IMR-90 (cell line): ENCODE data around the gene C14orf180. TPM values are rescaled to one million over a fixed set of nuclear protein-coding genes. Genes with fewer than 3 reads are reported as not detected.

Experiments
- ATAC-seq: fragments of 200-7000 bp; cut with Tn5 transposase; 2 replicates; pipeline ENCODE4 v1.9.1; 2020; ENCODE audit warnings: low read depth, mild to moderate bottlenecking, moderate library complexity
- BruUV-seq: library from RNA; stranded (reverse); fragments of 400-500 nt; replicated peaks from 2 replicates; lab custom pipeline; 2021; lab: Mats Ljungman, UMichigan
- CTCF ChIA-PET: fragments of 300-600 bp; formaldehyde crosslinking; extraction: SDS; loops from one replicate; lab custom pipeline; 2021; ENCODE audit warnings: antibody characterized with exemption; lab: Yijun Ruan, JAX
- POLR2A ChIA-PET: fragments of 300-600 bp; sonication (Branson Sonifier 250); formaldehyde crosslinking; loops from one replicate; lab custom pipeline; 2022; ENCODE audit warnings: antibody characterized with exemption; ENCODE audit not compliant: unreplicated experiment; lab: Charles Lee
- DNase-seq: peaks from one replicate; pipeline ENCODE4 v3.0.0; 2013
- H2AFZ ChIP-seq: replicated peaks from 2 replicates; pipeline ENCODE3; 2013; ENCODE audit warnings: low read length, mild to moderate bottlenecking; ENCODE audit not compliant: poor library complexity
- H2AK5ac ChIP-seq: 2 replicates; pipeline ENCODE4 v1.6.1; 2013; ENCODE audit warnings: low read depth, low read length, inconsistent platforms
- H2AK9ac ChIP-seq: replicated peaks from 2 replicates; pipeline ENCODE3; 2013; ENCODE audit warnings: mild to moderate bottlenecking, low read depth, low read length, moderate library complexity; ENCODE audit not compliant: poor library complexity
- H2BK120ac ChIP-seq: 2 replicates; pipeline ENCODE4 v1.6.1; 2013; ENCODE audit warnings: low read depth, low read length, inconsistent platforms
- H2BK15ac ChIP-seq: 3 replicates; pipeline ENCODE4 v1.6.1; 2013; ENCODE audit warnings: low read depth, low read length, inconsistent platforms
- H2BK20ac ChIP-seq: 2 replicates; pipeline ENCODE4 v1.6.1; 2013; ENCODE audit warnings: low read depth, mild to moderate bottlenecking, inconsistent platforms, low read length, moderate library complexity
- H2BK5ac ChIP-seq: 2 replicates; pipeline ENCODE4 v1.6.1; 2013; ENCODE audit warnings: mild to moderate bottlenecking, low read depth, low read length, inconsistent platforms; ENCODE audit not compliant: poor library complexity, severe bottlenecking
- H3K14ac ChIP-seq: replicated peaks from 2 replicates; pipeline ENCODE4 v1.6.1; 2013; ENCODE audit warnings: low read depth, low read length, inconsistent platforms
- H3K18ac ChIP-seq: 2 replicates; pipeline ENCODE4 v1.6.1; 2013; ENCODE audit warnings: low read depth, low read length, control low read depth
- H3K23ac ChIP-seq: 2 replicates; pipeline ENCODE4 v1.6.1; 2013; ENCODE audit warnings: low read depth, low read length, inconsistent platforms
- H3K27ac ChIP-seq: 2 replicates; pipeline ENCODE4 v1.5.1; 2013; ENCODE audit warnings: mild to moderate bottlenecking, control low read depth, low read length; ENCODE audit not compliant: insufficient read depth
- H3K27me3 ChIP-seq: 2 replicates; pipeline ENCODE4 v1.6.1; 2013; ENCODE audit warnings: low read length; ENCODE audit not compliant: control insufficient read depth, insufficient read depth
- H3K36me3 ChIP-seq: 2 replicates; pipeline ENCODE4 v1.6.1; 2013; ENCODE audit warnings: low read length, mixed read lengths; ENCODE audit not compliant: control insufficient read depth, insufficient read depth
- H3K4ac ChIP-seq: 2 replicates; pipeline ENCODE4 v1.6.1; 2013; ENCODE audit warnings: low read depth, low read length, inconsistent platforms
- H3K4me1 ChIP-seq: 2 replicates; pipeline ENCODE4 v1.6.1; 2013; ENCODE audit warnings: low read length, mixed read lengths; ENCODE audit not compliant: control insufficient read depth, insufficient read depth
- H3K4me2 ChIP-seq: 2 replicates; pipeline ENCODE4 v1.6.1; 2013; ENCODE audit warnings: low read depth, mild to moderate bottlenecking, control low read depth, low read length, moderate library complexity
- H3K4me3 ChIP-seq: 2 replicates; pipeline ENCODE4 v1.5.1; 2013; ENCODE audit warnings: low read depth, mild to moderate bottlenecking, control low read depth, low read length, moderate library complexity; ENCODE audit not compliant: insufficient read depth
- H3K56ac ChIP-seq: 2 replicates; pipeline ENCODE4 v1.6.1; 2013; ENCODE audit warnings: low read length, inconsistent platforms; ENCODE audit not compliant: insufficient read depth; ENCODE audit errors: extremely low read depth
- H3K79me1 ChIP-seq, 2 experiments: 2 replicates each; pipeline ENCODE4 v1.6.1; 2013; ENCODE audit warnings: low read length in 2 of 2, inconsistent platforms in 1 of 2, low read depth in 1 of 2
- H3K9ac ChIP-seq: 2 replicates; pipeline ENCODE4 v1.6.1; 2013; ENCODE audit warnings: low read depth, low read length, control low read depth
- H3K9me1 ChIP-seq: 2 replicates; pipeline ENCODE4 v1.6.1; 2013; ENCODE audit warnings: low read length, inconsistent platforms; ENCODE audit not compliant: insufficient read depth
- H3K9me3 ChIP-seq: 2 replicates; pipeline ENCODE4 v1.6.1; 2013; ENCODE audit warnings: low read length; ENCODE audit not compliant: control insufficient read depth, insufficient read depth
- H4K20me1 ChIP-seq: 2 replicates; pipeline ENCODE4 v1.6.1; 2013; ENCODE audit warnings: low read length, inconsistent platforms; ENCODE audit not compliant: insufficient read depth
- H4K5ac ChIP-seq: 2 replicates; pipeline ENCODE4 v1.6.1; 2013; ENCODE audit warnings: mild to moderate bottlenecking, low read depth, low read length, control low read depth
- H4K8ac ChIP-seq, 2 experiments: 2 replicates each; pipeline ENCODE4 v1.6.1; 2013; ENCODE audit warnings: low read depth in 2 of 2, low read length in 2 of 2, control low read depth in 1 of 2, inconsistent platforms in 1 of 2
- H4K91ac ChIP-seq: 2 replicates; pipeline ENCODE4 v1.6.1; 2013; ENCODE audit warnings: low read depth, low read length, inconsistent platforms; ENCODE audit not compliant: insufficient read depth
- CHD1 ChIP-seq: IDR thresholded peaks from 2 replicates; pipeline ENCODE4 v1.6.1; 2012; ENCODE audit warnings: low read depth, low read length, improper control_type of control experiment
- CTCF ChIP-seq: conservative IDR thresholded peaks from 2 replicates; pipeline ENCODE4 v1.5.1; 2012; ENCODE audit warnings: mild to moderate bottlenecking, low read depth, low read length, improper control_type of control experiment
- ELK1 ChIP-seq: fragments of 150-350 bp; IDR thresholded peaks from 2 replicates; pipeline ENCODE4 v1.6.1; 2016; ENCODE audit warnings: low read depth, mild to moderate bottlenecking, low read length, moderate library complexity, borderline replicate concordance
- MAFK ChIP-seq: IDR thresholded peaks from 2 replicates; pipeline ENCODE4 v1.6.1; 2012; ENCODE audit warnings: low read depth, low read length, improper control_type of control experiment
- MAZ ChIP-seq: IDR thresholded peaks from 2 replicates; pipeline ENCODE4 v1.6.1; 2012; ENCODE audit warnings: low read depth, mild to moderate bottlenecking, low read length, improper control_type of control experiment, moderate library complexity, borderline replicate concordance
- MXI1 ChIP-seq: IDR thresholded peaks from 2 replicates; pipeline ENCODE4 v1.6.1; 2012; ENCODE audit warnings: low read depth, mild to moderate bottlenecking, low read length, moderate library complexity, borderline replicate concordance
- RAD21 ChIP-seq: IDR thresholded peaks from 2 replicates; pipeline ENCODE4 v1.6.1; 2012; ENCODE audit warnings: low read length, improper control_type of control experiment
- RFX5 ChIP-seq: IDR thresholded peaks from 2 replicates; pipeline ENCODE4 v1.8.0; 2012; ENCODE audit warnings: low read depth, mild to moderate bottlenecking, low read length, moderate library complexity
- WGBS, 2 experiments: methylation state at CpG; one replicate each; pipeline versions ENCODE4 v1.1.5 to v1.1.7; 2013; ENCODE audit warnings: missing lambda C conversion rate in 2 of 2; ENCODE audit not compliant: insufficient read length in 1 of 2; ENCODE audit errors: extremely low coverage in 2 of 2; 5-methylcytosine and 5-hydroxymethylcytosine counted together
- dilution Hi-C: fragments of 300-500 bp; cut with HindIII; formaldehyde crosslinking; loops from one replicate; pipeline ENCODE4 v1.14.3; 2018; ENCODE audit warnings: low sequenced_read_pairs; ENCODE audit not compliant: unreplicated experiment
- in situ Hi-C: fragments of 300-500 bp; cut with MboI; formaldehyde crosslinking; loops from 3 replicates; pipeline ENCODE4 v1.14.3; 2019; ENCODE audit warnings: low sequenced_read_pairs, inconsistent platforms, mixed read lengths
- intact Hi-C: fragments of 100-400 bp; cut with micrococcal nuclease; formaldehyde crosslinking; loops from 2 replicates; pipeline ENCODE4 v1.10.0; 2022
- polyA plus RNA-seq, 3 experiments: library from polyadenylated mRNA; depleted of rRNA; stranded (reverse); fragments of >200 nt; gene quantifications; 2 replicates each; pipeline ENCODE4 v1.2.3, GENCODE V29; 2012; ENCODE audit warnings: low replicate concordance in 1 of 3
- total RNA-seq: library from RNA; depleted of rRNA; stranded (reverse); fragments of >200 nt; gene quantifications from 2 replicates; pipeline ENCODE4 v1.2.3, GENCODE V29; 2012
- TF ChIP-seq, protein P1 (sequence below): fragments of 150-350 bp; IDR thresholded peaks from 2 replicates; pipeline ENCODE4 v1.6.1; 2017; ENCODE audit warnings: mild to moderate bottlenecking, antibody characterized with exemption, low read length, low read depth

The C14orf180 gene
- total and polyA plus RNA-seq, 2 of the 4 experiments (the other 2 are of a cell fraction): not detected

- no peak for TF ChIP-seq CHD1
Observed at GRCh38 chr14:104554608-104555429, 24.7 kb upstream of the C14orf180 start (continued).

DNA sequence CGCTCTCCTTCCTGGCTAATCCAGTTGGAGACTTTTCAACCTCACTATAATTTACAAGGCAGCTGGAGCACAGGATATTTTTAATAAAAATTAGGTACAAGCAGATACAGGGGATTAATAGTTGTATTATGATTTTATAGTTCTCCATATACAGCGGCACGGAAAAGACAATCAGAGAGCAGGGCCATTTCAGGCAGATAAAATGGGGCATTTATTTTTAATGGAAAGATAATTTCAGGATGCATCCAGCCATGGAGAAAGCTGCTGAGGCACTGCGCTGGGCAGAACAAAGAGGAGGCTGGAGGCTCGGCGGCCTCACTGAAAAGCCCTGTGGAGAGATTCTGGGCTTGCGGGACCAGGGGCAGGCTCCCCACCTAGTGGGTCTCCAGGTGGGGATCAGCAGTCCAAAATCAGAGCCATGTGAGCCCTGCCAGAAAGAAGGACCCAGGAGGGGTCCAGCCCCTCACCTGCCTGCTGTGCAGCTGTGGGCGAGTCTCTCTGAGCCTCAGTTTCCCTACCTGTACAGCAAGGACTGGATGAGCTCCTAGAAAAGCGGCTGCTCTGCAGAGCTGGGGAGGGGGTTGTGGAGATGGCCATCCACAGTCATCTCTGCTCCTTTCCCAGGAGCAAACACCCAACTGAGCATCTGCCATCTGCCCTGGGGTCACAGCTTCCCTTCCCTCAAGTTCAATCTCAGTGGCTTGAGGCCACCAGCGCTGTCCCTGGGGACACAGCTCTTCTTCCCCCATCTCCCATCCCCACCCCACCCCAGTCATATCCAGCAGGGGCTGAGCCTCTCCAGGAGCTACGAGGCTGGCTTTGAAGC lies 23.9 kb upstream of the C14orf180 start:
- Histone ChIP-seq H3K27me3 (peaks cover 6% of the 10 kb centered on the region; the same call in 1 of the 2 replicates), H4K5ac (no peak overlapping the region), H3K4me2 (no peak overlapping the region), H3K4me1 (no peaks in the 10 kb centered on the region), H2AFZ (no peak overlapping the region), H2AK5ac (no peak overlapping the region), H4K8ac (no peak overlapping the region), H2BK15ac (no peak overlapping the region), H4K20me1 (no peaks in the 10 kb centered on the region), H3K79me1 (no peaks in the 10 kb centered on the region), H2BK5ac (no peak overlapping the region), H2AK9ac (no peak overlapping the region), H2BK120ac (no peak overlapping the region), H3K18ac (no peak overlapping the region), H3K9me3 (no peaks in the 10 kb centered on the region), H3K36me3 (no peaks in the 10 kb centered on the region), H3K4me3 (no peak overlapping the region), H3K23ac (no peak overlapping the region), H3K14ac (no peak overlapping the region), H2BK20ac (no peak overlapping the region), H3K56ac (no peak overlapping the region), H3K27ac (no peak overlapping the region), H3K9me1 (no peaks in the 10 kb centered on the region), H3K9ac (no peak overlapping the region), H3K4ac (no peak overlapping the region), H4K91ac (no peak overlapping the region)
- DNase-seq: no peak
- 77% methylated on average over 5 of the region's 11 CpGs; no CpG with 5 or more reads in 1 of the 2 experiments for WGBS, 2 experiments
- intact Hi-C loops: no loop called here
- BruUV-seq: no TSS peak
- ChIA-PET POLR2A (no interaction called here), CTCF (interaction anchor here (0.9 kb wide), 1 partner anchor 478 kb away, joined by 3 read pairs; no protein-coding TSS in a partner anchor)
- in situ Hi-C loops: loop anchor here (25.0 kb wide), 1 partner anchor 468 kb away; the partner anchor contains the start of gene ASPG
- ATAC-seq: no peak
- dilution Hi-C loops: no loop called here
- TF ChIP-seq MXI1: no peak
- no peak for TF ChIP-seq MAZ
- TF ChIP-seq MAFK: no peak
- no peak for TF ChIP-seq ELK1
- TF ChIP-seq CTCF: no peak
- no peak for TF ChIP-seq RFX5
- TF ChIP-seq, protein P1, sequence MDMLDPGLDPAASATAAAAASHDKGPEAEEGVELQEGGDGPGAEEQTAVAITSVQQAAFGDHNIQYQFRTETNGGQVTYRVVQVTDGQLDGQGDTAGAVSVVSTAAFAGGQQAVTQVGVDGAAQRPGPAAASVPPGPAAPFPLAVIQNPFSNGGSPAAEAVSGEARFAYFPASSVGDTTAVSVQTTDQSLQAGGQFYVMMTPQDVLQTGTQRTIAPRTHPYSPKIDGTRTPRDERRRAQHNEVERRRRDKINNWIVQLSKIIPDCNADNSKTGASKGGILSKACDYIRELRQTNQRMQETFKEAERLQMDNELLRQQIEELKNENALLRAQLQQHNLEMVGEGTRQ: no peak
- TF ChIP-seq RAD21: no peak
